Glomerular visceral epithelial cell (primary cell): ENCODE measurements around the gene ASTN2.
A peak's percentile ranks its signal among the peaks of the same experiment; 100 is the strongest.

Experiments used
- DNase-seq: peaks from one replicate; pipeline ENCODE4 v3.0.0-alpha.2; 2016; ENCODE audit errors: extremely low spot score

The ASTN2 gene

DNA sequence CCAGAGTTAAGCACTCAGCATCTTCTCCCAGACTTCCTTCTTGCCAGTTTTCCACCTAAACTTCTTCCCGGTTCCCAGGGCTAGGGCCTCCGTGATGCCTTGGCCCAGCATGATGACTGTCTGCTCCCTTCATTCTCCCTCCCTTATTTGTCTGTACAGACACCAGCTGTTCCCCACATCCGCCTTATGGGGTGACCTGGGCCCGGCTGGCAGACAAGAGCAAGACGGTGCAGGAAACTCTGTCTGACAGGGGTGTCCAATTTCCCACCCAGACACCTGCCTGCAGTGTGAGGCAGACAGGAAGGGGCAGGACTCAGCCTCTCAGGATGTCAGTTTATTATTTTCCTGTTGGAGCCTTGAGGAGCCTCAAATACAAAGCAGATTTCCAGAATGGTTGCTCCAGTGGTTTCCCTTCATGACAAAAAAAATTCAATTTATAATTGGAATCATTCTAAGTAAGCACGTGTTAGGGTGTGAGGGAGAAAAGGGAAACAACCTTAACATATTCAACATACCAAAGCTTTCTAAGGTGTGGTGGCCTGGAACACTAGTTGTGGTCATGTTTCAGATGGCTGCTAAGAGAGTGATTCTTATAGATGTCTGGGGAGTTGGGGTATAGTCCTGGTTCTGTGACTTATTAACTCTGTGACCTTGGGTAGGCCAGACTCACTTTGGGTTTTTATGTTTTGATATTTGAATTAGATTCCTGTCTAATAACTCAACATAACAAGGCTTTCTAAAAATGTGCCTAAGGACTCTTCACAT is 1026.7 kb downstream of the ASTN2 start:
- DNase-seq, result peak; percentile 94

DNA sequence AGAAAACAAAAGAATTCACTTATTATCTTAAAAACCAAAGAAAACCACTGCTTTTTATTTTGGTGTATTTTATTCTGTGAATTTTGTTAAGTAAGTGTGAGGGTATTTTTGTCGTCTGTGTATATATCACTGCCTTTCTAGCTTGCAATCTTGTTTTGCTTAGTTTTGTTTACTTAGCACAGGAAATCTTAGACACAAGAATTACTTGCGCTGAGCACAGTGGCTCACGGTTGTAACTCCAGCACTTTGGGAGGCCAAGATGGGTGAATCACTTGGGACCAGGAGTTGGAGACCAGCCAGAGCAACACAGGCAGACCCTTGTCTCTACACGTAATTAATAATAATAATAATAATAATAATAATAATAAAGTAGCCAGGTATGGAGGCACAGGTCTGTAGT is 1030.9 kb downstream of the ASTN2 start:
- DNase-seq, result no peak

DNA sequence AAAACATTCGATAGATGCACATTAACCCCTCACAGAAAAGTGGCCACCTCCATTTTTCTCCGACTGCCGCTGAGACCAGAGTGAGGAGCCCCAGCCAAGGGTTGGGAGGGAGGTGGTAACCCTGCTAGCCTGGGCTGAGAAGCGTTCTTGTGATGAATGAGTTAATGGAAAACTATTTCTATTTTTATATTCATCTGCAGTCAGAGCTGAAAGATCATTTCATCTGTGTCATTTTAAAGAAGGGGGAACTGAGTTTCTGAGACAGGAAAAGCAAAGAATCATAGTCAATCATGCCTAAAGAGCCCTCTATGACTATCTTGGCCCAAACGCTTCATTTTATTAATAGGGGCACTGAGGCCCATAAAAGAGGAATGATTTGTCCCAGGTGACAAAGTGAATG is 1031.7 kb downstream of the ASTN2 start:
- DNase-seq, result peak; percentile 7

DNA sequence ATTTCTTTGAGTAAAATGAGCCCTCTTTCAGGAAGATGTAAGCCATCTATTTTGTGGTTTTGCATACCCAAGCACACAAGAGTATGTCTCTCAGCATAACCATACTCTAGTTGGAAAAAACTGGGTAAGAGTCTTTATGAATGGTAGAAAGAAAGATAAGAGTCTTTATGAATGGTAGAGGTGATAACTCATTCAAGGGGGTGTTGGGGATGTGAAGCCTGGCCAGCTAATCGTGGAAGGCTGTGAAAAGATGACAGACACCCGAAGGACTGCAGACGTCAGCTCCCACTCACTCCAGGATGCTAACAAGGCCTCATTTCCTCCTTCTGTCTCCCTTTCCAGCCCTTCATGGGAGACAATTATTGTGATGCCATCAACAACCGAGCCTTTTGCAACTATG is 1032.8 kb downstream of the ASTN2 start:
- DNase-seq, result no peak

DNA sequence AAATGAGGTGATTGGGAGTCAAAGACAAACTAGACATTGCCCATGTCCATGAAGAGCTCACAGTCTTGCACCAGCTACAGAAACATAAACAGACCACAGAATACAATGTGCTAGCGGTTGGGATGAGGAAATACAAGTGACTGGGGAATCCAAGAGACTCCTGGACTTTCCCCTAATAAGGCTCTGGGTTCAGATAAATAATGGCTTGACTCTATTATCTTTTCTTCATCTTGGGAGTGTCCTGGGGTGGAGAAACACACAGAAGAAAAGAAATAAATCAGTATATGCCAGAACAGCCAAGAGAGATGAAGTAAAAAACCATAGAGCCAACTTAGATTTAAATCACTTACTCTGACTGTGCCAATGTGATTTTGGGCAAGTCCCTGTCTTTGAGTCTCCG is 1033.5 kb downstream of the ASTN2 start:
- DNase-seq, result no peak

DNA sequence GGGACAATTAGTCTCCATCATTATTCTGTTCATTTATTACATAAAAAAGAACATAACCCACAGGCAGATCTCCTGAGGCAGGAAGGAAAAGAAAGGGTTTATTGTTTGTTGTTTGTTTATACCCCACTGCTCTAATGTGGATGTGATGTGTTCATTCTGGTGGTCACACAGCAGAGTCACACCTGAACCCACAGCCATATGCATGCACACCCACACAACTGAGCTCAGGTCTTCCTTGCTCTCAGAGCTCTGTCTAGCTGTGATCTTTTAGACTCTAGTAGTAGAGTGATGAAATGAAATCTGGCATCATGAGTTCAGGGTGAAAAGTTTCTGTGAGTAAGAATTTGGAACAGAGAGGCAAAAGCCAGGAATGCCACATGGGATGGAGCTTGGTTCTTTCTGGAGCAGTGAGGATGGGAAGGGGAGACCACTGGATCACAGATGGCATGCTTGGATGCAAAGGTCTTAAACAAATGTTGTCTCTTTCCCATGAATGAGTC is 1034.3 kb downstream of the ASTN2 start:
- no peak for DNase-seq

DNA sequence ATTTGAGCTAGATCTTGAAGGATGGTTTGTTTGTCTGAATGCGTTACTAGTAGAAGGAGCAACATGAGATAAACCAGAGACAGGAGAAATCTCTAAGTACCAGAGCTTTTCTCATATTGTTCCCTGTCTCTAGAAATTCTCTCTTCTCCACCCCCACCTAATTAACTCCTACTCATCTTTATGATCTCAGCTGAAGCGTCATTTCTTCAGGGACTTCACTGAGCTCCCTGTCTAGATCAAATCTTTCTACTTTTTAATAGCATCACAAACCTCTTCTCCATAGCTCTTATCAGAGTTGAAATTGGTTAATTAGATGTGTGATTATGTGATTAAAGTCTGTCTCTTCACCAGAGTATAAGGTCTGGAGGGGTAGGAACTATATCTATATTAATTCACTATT is 1035.0 kb downstream of the ASTN2 start:
- no peak for DNase-seq

DNA sequence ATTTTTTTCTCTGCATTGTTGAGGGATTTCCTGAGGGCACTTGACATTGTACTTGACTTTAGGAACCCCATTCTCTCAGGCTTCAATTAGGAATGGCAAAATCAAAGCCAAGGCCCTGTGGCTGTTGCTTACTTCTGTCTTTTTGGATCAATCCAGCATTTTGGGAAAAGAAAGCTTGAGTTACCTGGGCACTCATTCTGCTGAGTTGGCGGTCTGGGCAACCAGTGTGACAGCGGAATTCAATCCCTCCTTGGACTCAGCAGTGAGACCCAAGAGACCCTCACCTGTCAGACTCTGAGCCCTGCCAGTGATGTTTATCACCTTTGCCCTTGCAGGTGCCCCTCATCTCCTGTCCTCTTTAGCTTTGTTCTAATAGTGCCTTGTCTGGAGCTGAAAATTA is 1036.0 kb downstream of the ASTN2 start:
- no peak for DNase-seq

DNA sequence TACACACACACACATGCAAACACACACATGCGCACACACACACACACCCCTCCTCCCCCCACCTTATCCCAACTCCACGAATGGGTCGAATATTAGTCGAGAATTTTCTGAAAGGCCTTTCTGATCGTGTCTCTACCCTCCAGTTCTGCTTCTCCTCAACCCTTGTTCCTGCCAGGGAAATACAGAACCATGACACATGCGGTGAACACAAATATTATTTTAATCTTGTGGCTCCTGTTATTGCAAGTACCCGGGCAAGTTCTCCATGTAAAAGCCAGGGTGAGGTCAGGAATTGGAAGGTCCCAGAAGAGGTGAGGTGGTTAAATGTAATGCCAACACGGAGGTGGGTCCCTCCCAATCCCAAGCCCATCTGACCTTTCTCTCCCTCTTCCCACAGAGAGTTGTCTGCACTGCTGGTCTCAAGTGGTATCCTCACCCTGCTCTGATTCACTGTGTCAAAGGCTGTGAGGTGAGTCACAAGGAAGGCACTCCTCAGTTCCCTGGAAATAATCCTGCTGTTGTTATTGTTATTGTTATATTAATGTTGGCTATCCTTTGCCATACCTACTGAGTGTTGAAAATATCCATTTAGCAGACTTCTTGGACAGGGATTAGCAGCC is 1037.6 kb downstream of the ASTN2 start:
- DNase-seq, result peak; percentile 92
